ENCODE data around the gene CCDC34.

Gene CCDC34

GRCh38 chr11:27362749-27363575 lies at the start of gene CCDC34:
TSS of gene CCDC34 (minus strand) at chr11:27363215. CDS start at chr11:27363194, 21 bp downstream.
- peak; percentile 42 for DNase-seq

GRCh38 chr11:27412192-27412691 lies 49.2 kb upstream of the CCDC34 start:
- DNase-seq: no peak

GRCh38 chr11:27411328-27411727 lies 48.3 kb upstream of the CCDC34 start:
- no peak for DNase-seq

- DNase-seq: no peak
Measured at GRCh38 chr11:27410272-27410671, 47.3 kb upstream of the CCDC34 start.

- DNase-seq: no peak
Measured at GRCh38 chr11:27409742-27410141, 46.7 kb upstream of the CCDC34 start.

- no peak for DNase-seq
Measured at GRCh38 chr11:27409049-27409448, 46.0 kb upstream of the CCDC34 start.

- no peak for DNase-seq
Measured at GRCh38 chr11:27408246-27408800, 45.3 kb upstream of the CCDC34 start.

- no peak for DNase-seq
Measured at GRCh38 chr11:27406498-27407354, 43.7 kb upstream of the CCDC34 start.

- no peak for DNase-seq
Measured at GRCh38 chr11:27405134-27405533, 42.1 kb upstream of the CCDC34 start.

GRCh38 chr11:27404427-27404826 lies 41.4 kb upstream of the CCDC34 start:
- DNase-seq: no peak

- no peak for DNase-seq
Measured at GRCh38 chr11:27403195-27403594, 40.2 kb upstream of the CCDC34 start.

- no peak for DNase-seq
Measured at GRCh38 chr11:27402450-27402849, 39.4 kb upstream of the CCDC34 start.

- no peak for DNase-seq
Measured at GRCh38 chr11:27401833-27402316, 38.9 kb upstream of the CCDC34 start.

GRCh38 chr11:27401280-27401832 lies 38.3 kb upstream of the CCDC34 start:
- no peak for DNase-seq

- peak; percentile 79 for DNase-seq
Measured at GRCh38 chr11:27398400-27398770, 35.4 kb upstream of the CCDC34 start.

GRCh38 chr11:27397624-27398399 lies 34.8 kb upstream of the CCDC34 start:
- peak; percentile 59 for DNase-seq

GRCh38 chr11:27396259-27396839 lies 33.3 kb upstream of the CCDC34 start:
- DNase-seq: no peak

GRCh38 chr11:27395556-27396258 lies 32.7 kb upstream of the CCDC34 start:
- no peak for DNase-seq

- no peak for DNase-seq
Measured at GRCh38 chr11:27394781-27395228, 31.8 kb upstream of the CCDC34 start.

- no peak for DNase-seq
Measured at GRCh38 chr11:27392278-27393114, 29.5 kb upstream of the CCDC34 start.

Data from DMS 273 treated with DMSO at 0.1 percent for 48 hours (cell line).